Mucosa of rectum (tissue), 2 donors: Measurements from ENCODE around the gene RHBDL3.

Source experiments
- H3K27ac ChIP-seq, 2 donors: one replicate each; pipeline ENCODE4 v1.7.0; 2013; ENCODE audit warnings: inconsistent platforms in 2 of 2, low read depth in 2 of 2, low read length in 2 of 2
- H3K27me3 ChIP-seq, 2 donors: one replicate each; pipeline ENCODE4 v1.7.0; 2013; ENCODE audit warnings: low read length in 2 of 2; ENCODE audit not compliant: control insufficient read depth in 2 of 2, insufficient read depth in 2 of 2
- H3K36me3 ChIP-seq, 2 donors: one replicate each; pipeline ENCODE4 v1.7.0; 2013; ENCODE audit warnings: low read length in 2 of 2; ENCODE audit not compliant: control insufficient read depth in 2 of 2, insufficient read depth in 2 of 2
- H3K4me1 ChIP-seq, 2 donors: one replicate each; pipeline ENCODE4 v1.7.0; 2013; ENCODE audit warnings: low read length in 2 of 2, mild to moderate bottlenecking in 1 of 2; ENCODE audit not compliant: control insufficient read depth in 2 of 2, insufficient read depth in 2 of 2
- H3K4me3 ChIP-seq, 2 donors: one replicate each; pipeline ENCODE4 v1.7.0; 2013; ENCODE audit warnings: low read length in 2 of 2
- H3K9ac ChIP-seq, 2 donors: one replicate each; pipeline ENCODE4 v1.7.0; 2013; ENCODE audit warnings: low read length in 2 of 2, low read depth in 1 of 2, mild to moderate bottlenecking in 1 of 2
- H3K9me3 ChIP-seq, 2 donors: one replicate each; pipeline ENCODE4 v1.7.0; 2013; ENCODE audit warnings: low read length in 2 of 2; ENCODE audit not compliant: control insufficient read depth in 2 of 2
- donor health status: healthy.
- donor health status: Normal muscosa, but diverticular disease.

RHBDL3 gene

GRCh38 chr17:32266051-32266388 lies 388 bp downstream of the RHBDL3 start:
- H3K27me3 ChIP-seq, result peaks cover 40 to 58% of the 10 kb centered on the region in 2 donors
- no peaks in the 10 kb centered on the region for H3K9me3 ChIP-seq
- no peak overlapping the region for H3K27ac ChIP-seq
- H3K9ac ChIP-seq, result no peak overlapping the region
- H3K4me1 ChIP-seq, result peaks cover 10 to 11% of the 10 kb centered on the region in 2 donors
- no peaks in the 10 kb centered on the region for H3K36me3 ChIP-seq
- peak overlapping the region; percentile 57 to 60 for H3K4me3 ChIP-seq

- H3K27ac ChIP-seq, result no peak overlapping the region
- peaks cover 40 to 58% of the 10 kb centered on the region in 2 donors for H3K27me3 ChIP-seq
- H3K9me3 ChIP-seq, result no peaks in the 10 kb centered on the region
- peaks cover 10 to 11% of the 10 kb centered on the region in 2 donors for H3K4me1 ChIP-seq
- peak overlapping the region; percentile 57 to 60 for H3K4me3 ChIP-seq
- peak overlapping the region in 1 of 2 donors; percentile 30 for H3K9ac ChIP-seq
- H3K36me3 ChIP-seq, result no peaks in the 10 kb centered on the region
Measured at GRCh38 chr17:32266389-32267301, 1.0 kb downstream of the RHBDL3 start.

- no peak overlapping the region for H3K9ac ChIP-seq
- no peaks in the 10 kb centered on the region for H3K36me3 ChIP-seq
- no peak overlapping the region for H3K4me3 ChIP-seq
- H3K27ac ChIP-seq, result no peak overlapping the region
- H3K4me1 ChIP-seq, result peaks cover 10 to 11% of the 10 kb centered on the region in 2 donors
- H3K9me3 ChIP-seq, result no peaks in the 10 kb centered on the region
- H3K27me3 ChIP-seq, result peaks cover 51 to 55% of the 10 kb centered on the region in 2 donors
Measured at GRCh38 chr17:32267690-32268205, 2.1 kb downstream of the RHBDL3 start.

GRCh38 chr17:32268734-32269288 lies 3.2 kb downstream of the RHBDL3 start:
- Histone ChIP-seq H3K9ac (no peak overlapping the region), H3K36me3 (no peaks in the 10 kb centered on the region), H3K4me3 (no peak overlapping the region), H3K27me3 (peaks cover 49 to 51% of the 10 kb centered on the region in 2 donors), H3K9me3 (no peaks in the 10 kb centered on the region), H3K4me1 (peaks cover 10 to 11% of the 10 kb centered on the region in 2 donors), H3K27ac (no peak overlapping the region)

- H3K36me3 ChIP-seq, result no peaks in the 10 kb centered on the region
- no peaks in the 10 kb centered on the region for H3K9me3 ChIP-seq
- H3K27me3 ChIP-seq, result peaks cover 46 to 48% of the 10 kb centered on the region in 2 donors
- H3K27ac ChIP-seq, result no peak overlapping the region
- H3K4me3 ChIP-seq, result no peak overlapping the region
- peaks cover 10 to 11% of the 10 kb centered on the region in 2 donors for H3K4me1 ChIP-seq
- no peak overlapping the region for H3K9ac ChIP-seq
Measured at GRCh38 chr17:32269377-32269776, 3.7 kb downstream of the RHBDL3 start.

- H3K36me3 ChIP-seq, result no peaks in the 10 kb centered on the region
- peaks cover 1 to 4% of the 10 kb centered on the region in 2 donors for H3K4me1 ChIP-seq
- H3K27me3 ChIP-seq, result peaks cover 34 to 39% of the 10 kb centered on the region in 2 donors
- H3K9me3 ChIP-seq, result no peaks in the 10 kb centered on the region
- no peak overlapping the region for H3K4me3 ChIP-seq
- no peak overlapping the region for H3K27ac ChIP-seq
- H3K9ac ChIP-seq, result no peak overlapping the region
Measured at GRCh38 chr17:32271844-32272243, 6.2 kb downstream of the RHBDL3 start.

- Histone ChIP-seq H3K27ac (no peak overlapping the region), H3K27me3 (peaks cover 15 to 20% of the 10 kb centered on the region in 2 donors), H3K9ac (no peak overlapping the region), H3K4me1 (no peaks in the 10 kb centered on the region), H3K9me3 (no peaks in the 10 kb centered on the region), H3K4me3 (no peak overlapping the region), H3K36me3 (no peaks in the 10 kb centered on the region)
Measured at GRCh38 chr17:32274101-32274500, 8.5 kb downstream of the RHBDL3 start.

GRCh38 chr17:32274643-32275042 lies 9.0 kb downstream of the RHBDL3 start:
- H3K9me3 ChIP-seq, result no peaks in the 10 kb centered on the region
- no peak overlapping the region for H3K9ac ChIP-seq
- no peak overlapping the region for H3K27ac ChIP-seq
- H3K4me3 ChIP-seq, result no peak overlapping the region
- H3K27me3 ChIP-seq, result peaks cover 11 to 17% of the 10 kb centered on the region in 2 donors
- H3K4me1 ChIP-seq, result no peaks in the 10 kb centered on the region
- H3K36me3 ChIP-seq, result no peaks in the 10 kb centered on the region

GRCh38 chr17:32275060-32276042 lies 9.7 kb downstream of the RHBDL3 start:
- Histone ChIP-seq H3K36me3 (no peaks in the 10 kb centered on the region), H3K4me3 (no peak overlapping the region), H3K27ac (no peak overlapping the region), H3K9ac (no peak overlapping the region), H3K4me1 (no peaks in the 10 kb centered on the region), H3K27me3 (peaks cover 8 to 14% of the 10 kb centered on the region in 2 donors), H3K9me3 (no peaks in the 10 kb centered on the region)
